NCI-H774 (cell line): ENCODE data around the gene PITPNM1.
"Not testable (repeated sequence)": the region's sequence is repeated elsewhere in the genome, so short reads cannot be mapped to it uniquely, and the experiment has no call there.

Experiments used
- DNase-seq: peaks from one replicate; lab custom pipeline; 2025; lab: John Stamatoyannopoulos, UW

PITPNM1 gene

DNA sequence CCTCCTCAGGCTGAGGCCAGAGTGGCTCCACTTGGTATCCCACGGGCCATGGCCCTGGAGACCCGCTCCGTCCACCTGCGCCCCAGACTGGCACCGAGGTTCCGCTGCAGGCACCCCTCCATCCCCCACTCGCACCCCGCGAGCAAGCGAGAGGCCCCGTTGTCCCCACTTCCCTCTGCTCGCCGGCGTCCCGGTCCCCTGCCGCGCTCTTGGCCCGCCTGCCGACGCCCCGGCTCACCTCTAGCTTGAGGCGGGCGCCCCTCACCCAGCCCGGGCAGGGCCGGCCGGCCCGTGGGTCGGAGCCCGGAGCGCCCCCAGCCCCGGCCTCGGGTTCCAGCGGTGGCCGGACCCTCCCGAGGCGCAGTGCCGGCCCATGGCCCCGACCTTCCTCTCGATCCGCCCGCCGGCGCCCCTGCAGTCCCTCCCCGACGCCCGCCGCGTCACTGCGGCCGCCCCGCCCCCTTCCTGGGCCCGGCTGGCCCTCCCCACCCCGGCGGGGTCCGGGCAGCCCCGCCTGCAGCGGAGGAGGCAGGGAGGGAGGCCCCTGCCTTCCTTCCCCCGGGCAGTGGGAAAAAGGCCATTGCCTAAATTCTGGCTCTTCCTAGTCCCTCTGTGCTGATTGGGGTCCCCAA lies at the start of gene PITPNM1:
PITPNM1 (minus strand) TSS at position 414 of the 632 bp plus-strand sequence. CDS start 1,183 bp downstream, outside the sequence.
- peak; percentile 27 for DNase-seq

DNA sequence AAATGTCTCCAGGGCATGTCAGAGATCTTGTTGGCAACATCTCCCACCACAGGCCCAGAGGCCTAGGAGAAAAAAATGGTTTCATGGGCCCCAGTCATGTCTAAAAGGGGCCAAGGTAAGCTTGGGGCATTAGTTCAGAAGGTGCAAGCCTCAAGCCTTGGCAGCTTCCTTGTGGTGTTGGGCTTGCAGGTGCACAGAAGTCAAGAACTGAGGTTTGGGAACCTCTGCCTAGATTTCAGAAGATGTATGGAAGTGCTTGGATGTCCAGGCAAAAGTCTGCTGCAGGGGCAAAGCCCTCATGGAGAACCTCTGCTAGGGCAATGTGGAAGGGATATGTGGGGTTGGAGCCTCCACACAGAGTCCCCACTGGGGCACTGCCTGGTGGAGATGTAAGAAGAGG lies 46.5 kb upstream of the PITPNM1 start:
- DNase-seq, result not testable (repeated sequence)

DNA sequence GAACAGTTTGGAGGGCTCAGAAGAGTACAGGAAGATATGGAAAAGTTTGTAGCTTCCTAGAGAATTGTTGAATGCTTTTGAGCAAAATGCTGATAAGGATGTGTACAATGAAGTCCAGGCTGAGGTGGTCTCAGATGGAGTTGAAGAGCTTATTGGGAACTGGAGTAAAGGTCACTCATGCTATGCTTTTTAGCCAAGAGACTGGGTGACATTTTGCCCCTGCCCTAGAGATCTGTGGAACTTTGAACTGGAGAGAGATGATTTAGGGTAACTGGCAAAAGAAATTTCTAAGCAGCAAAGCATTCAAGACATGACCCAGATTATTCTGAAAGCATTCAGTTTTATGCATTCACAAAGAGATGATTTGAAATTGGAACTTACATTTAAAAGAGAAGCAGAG lies 46.0 kb upstream of the PITPNM1 start:
- no peak for DNase-seq

DNA sequence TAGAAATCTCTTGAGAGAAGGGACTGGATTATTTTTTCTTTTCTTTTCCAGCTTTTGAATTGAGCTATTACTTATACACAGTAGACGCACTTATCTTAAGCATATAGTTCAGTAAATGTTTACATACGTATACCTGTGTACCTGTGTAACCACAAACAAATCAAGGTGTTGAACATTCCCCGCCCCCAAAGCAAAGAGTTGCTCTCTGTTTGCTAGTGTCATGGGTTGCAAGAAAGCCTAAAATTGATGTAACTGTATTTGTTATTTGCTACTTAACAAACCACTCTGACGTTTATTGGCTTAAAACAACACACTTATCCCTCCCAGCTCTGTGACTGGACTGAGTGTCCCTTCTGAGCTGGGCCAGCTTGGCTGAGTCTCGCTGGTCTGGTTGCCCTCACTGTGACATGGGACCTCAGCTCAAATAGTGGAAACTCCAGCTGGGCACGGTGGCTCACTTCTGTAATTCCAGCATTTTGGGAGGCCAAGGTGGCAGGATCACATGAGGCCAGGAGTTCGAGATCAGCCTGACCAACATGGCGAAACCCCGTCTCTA lies 43.5 kb upstream of the PITPNM1 start:
- DNase-seq, result peak; percentile 9

DNA sequence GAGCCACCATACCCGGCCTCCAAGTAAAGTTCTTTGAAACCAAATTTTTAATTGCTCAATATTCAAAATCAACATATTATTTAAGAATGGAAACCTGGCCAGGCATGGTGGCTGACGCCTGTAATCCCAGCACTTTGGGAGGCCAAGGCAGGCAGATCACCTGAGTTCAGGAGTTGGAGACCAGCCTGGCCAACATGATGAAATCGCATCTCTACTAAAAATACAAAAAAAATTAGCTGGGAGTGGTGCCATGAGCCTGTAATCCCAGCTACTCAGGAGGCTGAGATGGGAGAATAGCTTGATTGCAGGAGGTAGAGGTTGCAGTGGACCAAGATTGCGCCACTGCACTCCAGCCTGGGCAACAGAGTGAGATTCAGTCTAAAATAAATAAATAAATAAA lies 42.9 kb upstream of the PITPNM1 start:
- not testable (repeated sequence) for DNase-seq

DNA sequence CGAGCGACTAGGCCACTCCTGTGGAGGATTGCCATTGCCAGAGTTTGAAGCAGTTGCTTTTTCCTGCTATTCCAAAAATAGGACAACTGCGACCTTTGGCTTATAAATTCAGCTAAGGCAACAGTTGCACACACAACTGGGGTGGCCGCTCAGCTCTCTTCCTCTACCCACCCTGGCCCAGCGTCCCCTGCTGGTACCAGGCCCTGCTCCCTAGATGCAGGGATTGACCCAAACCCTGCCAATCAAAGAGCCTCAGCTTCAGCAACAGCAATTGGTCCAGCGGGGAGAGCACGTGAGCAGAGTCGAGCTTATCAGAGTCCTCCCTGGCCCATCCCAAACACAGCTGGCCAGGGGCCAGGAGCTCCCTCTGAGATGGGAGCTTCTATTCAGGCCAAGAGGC lies 40.1 kb upstream of the PITPNM1 start:
- no peak for DNase-seq

DNA sequence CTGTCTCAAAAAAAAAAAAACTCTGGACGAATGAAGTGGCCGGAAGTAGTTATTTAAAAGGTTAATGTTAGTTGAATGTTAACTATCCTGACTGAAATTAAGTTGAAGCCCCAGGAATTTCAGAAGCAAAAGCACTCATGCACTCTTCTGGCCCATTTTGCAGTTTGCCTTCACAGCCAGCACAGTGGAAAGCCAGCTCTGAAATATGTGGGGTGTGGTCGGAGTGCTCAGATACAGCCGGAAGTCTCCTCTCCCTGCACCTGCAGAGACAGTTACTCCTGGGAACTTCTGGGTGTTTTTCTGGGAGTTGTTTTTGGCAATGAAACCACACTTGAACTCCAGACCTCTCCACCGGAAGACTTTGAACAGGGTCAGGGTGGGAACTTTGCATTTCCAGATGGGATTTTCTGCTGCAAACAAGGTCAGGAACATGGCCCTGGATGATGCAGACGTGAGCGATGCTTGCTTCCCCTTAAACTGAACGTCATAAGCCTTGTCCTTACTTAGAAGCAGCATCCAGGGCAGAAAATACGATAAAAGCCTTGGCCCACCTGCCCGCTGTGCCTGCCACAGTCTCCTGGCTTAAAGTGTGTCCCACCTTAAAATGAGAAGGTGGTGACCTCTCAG lies 39.6 kb upstream of the PITPNM1 start:
- no peak for DNase-seq

DNA sequence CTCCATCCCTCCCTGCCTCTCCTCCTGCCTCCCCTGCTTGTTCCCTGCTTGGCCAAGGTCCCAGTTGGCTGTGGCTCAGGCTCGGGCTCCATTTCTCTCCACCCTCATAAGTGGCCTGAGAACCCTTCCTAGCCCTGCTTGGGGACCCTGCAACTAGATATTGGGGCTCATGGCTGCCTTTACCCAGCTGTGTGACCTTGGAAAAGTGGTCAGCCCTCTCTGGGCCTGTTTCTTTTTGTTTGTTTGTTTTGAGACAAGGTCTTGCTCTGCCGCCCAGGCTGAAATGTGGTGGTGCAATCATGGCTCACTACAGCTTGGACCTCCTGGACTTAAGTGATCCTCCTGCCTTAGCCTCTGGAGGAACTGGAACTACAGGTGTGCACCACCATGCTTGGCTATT lies 38.4 kb upstream of the PITPNM1 start:
- no peak for DNase-seq

DNA sequence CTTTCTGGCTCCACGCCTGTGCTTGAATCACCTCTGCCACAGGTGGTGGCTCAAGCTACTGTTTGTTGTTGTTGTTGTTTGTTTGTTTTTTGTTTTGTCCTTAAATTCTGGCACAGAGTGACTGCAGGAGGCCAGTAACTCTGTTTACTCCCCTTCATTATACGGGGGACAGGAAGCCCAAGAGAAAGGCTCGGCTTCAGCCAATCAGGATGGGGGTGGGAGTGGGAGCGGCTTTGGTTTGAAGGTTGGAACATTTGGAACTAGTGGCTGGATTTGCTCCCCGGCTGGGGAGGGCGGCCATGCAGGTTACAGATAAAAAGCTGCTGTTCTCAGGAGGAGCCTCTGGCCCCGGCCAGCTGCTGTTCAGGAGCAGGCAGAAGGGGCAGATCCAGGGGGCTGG lies 37.8 kb upstream of the PITPNM1 start:
- DNase-seq, result no peak

DNA sequence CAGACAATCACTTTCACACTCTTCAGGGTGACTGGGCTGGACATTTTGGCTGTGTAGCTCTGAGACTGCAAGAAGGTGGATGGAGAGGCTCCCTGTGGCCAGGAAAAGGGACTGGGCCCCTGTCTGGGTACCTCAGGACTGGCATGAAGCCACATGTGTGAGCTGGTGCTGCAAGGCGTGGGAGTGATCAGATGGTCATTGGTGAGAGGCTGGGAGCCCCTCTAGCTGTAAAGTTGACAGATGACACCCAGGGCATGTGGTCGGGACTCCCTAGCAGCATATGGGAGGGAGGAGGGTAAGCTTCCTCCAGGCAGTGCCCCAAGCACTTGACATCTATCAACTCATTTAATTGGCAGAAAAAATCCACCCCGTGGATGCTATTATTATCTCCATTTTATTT lies 37.0 kb upstream of the PITPNM1 start:
- DNase-seq, result no peak

DNA sequence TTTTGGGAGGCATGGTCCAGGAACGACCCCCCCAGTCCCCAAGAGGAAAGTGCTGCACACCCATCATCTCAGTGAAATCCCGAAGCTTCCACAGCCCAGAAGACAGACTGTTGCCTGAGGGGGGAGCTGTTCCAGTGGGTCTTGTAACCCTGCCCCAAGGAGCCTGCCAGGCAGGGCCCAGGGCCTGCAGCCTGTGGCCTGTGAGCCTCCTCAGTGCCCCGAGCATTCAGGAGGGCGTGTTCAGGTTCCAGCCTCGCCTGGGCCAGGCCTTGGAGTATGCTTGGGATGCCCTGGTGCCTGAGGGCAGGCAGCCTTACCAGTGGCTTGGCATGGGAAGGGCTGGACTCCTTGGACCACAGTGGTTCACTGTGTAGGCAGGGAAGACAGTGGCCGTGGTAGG lies 36.0 kb upstream of the PITPNM1 start:
- no peak for DNase-seq

DNA sequence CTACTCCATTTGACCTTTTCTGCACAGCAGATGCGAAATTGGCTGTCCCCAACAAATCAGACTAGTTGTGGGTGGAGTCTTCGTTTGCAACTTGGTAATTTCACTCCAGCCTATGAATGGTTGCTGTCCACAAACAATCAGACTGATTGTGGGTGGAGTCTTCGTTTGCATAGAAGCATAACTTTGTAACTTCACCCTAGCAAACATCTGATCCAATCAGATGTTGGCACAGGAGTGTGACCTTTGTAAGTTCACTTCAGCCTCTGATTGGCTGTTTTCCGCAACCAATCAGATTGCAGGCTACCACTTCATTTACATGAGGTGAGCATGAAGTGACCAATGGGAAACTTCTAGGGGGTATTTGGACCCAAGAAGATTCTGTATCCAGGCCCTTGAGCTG lies 34.4 kb upstream of the PITPNM1 start:
- DNase-seq, result no peak

DNA sequence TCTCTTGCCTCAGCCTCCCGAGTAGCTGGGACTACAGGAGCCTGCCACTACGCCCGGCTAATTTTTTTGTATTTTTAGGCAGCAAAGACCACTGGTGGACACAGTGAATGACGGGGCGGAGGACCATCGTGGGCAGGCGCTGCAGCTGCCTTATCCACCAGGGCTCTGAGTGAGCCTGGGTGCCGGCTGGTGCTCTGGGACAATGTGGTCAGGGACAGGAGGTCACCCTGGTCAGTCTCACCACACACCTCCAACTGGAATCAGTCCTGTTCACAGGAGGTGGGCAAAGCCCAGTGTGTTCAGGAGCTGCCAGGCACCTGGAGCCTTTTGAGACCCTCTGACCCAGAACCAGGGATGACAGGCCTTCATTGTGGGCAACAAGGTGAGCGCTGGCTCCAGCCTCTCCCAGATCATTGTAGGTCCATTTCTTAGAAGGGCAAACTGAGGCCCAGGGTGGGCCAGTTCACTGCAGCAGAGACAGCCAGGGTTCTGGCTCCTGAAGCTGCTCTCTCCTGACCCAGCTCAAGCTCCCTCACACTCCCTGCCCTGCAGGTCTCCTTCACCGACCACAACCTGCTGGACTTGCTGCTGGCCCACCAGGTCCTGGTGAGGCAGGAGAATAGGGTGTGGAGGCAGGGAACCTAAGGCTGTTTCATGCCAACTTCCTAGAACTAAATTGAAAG lies 33.8 kb upstream of the PITPNM1 start:
- DNase-seq, result no peak

DNA sequence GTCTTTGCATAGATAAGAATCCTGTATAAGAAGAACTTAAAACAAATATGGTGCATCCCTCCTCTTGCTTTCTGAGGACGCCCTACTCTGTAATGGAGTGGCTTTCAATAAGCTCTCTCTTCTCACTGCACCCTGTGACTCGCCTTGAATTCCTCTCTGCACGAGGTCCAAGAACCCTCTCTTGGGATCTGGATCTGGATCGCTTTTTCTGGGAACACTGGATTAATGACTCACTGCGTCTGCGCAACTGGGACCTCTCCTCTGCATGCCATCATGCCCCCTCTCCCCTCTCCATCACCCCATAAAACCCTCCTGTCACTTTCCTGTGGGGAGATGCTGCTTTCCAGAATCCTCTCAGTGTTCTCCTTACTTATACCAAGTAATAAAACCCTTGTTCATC lies 33.1 kb upstream of the PITPNM1 start:
- DNase-seq, result no peak

DNA sequence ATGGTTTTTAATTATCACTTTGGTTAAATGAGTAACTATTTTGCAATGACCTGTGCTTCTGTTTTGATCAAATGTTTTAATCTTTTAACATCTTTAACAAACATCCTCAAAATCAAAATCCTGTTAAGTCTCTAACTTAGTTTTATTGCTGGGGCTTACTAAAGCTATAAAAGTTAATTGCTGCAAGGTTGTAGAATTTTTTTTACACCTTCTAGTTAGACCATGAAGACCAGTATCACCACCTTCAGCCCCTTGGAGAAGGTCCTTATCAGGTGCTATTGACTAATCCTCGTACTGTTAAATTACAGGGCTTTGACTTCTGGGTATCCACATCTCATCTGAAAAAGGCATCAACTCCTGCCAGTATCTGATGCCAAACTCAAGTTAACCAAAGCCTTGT lies 30.4 kb upstream of the PITPNM1 start:
- no peak for DNase-seq

DNA sequence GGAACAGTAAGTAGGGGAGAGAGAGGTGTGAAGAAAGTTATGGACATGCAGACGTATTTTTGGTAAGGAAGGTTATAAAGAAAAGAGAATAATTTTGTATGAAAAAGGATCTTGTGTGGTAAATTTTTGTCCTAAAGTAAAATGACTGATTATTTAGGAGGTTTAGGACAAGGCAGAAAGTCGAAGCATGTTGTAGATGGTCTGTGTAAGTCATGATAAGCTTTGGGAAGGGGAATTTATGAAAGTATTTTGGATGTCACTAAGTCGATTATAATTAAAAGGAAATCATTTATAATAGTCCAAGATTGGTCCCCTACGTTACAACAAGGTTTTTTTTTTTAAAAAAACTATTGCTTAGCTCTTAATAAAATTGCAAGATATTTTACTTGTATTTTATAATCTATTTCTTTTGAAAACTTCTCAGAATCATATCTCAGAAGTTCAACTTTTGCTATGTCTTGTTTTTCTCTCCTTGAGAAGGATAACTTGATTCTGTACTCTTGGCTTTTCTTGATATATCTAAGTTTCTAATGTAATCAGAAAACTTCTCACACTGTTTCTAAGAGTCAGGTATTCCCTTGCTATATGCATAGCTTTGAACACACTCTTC lies 29.0 kb upstream of the PITPNM1 start:
- DNase-seq, result no peak

DNA sequence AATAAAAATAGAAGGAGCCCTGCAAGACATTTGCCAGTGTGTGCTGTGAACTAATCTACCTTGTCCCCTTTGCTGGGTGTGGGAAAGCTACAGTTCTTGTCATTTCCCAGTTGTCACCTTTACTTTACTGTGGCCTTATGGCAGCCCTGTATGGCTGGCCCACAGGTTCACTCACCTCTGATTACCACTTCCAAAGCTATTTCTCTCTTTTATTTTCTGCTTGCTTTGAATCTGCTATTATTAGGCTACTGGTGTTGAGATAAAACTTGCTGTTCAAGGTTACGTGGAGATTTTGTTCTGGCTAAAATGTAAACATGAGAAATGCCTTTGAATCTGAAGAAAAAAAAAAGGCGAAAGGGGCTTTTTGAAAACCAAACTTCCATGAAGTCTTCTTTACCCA lies 27.7 kb upstream of the PITPNM1 start:
- DNase-seq, result no peak

DNA sequence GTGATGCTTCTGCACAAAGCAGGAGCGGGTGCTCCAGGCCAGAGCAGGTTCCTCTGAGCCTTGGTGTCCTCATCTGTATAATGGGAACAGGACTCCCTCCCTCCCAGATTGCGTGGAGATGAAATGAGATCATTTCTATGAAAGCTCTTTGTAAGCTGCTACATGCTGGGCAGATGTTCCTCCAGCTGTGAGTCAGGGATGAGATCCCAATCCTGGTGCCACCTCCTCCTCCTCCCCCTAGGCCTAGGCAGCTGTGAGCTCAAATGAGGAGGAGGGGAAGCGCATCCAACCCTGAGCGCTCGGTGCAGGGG lies 25.1 kb upstream of the PITPNM1 start:
- DNase-seq, result no peak

DNA sequence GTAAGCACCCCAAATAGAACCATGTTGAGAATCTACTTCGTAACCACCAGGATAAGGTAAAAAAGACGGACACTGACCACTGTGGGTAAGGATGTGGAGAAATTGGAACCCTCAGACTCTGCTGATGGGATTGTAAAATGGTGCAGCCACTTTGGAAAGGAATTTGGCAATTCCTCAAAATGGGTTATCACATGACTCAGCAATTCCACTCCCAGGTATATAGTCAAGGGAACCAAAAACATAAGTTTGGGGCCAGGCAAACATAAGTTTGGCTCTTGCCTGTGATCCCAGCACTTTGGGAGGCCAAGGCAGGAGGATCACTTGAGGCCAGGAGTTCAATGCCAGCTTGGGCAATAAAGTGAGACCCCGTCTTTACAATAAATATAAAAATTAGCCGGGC lies 23.2 kb upstream of the PITPNM1 start:
- no peak for DNase-seq

DNA sequence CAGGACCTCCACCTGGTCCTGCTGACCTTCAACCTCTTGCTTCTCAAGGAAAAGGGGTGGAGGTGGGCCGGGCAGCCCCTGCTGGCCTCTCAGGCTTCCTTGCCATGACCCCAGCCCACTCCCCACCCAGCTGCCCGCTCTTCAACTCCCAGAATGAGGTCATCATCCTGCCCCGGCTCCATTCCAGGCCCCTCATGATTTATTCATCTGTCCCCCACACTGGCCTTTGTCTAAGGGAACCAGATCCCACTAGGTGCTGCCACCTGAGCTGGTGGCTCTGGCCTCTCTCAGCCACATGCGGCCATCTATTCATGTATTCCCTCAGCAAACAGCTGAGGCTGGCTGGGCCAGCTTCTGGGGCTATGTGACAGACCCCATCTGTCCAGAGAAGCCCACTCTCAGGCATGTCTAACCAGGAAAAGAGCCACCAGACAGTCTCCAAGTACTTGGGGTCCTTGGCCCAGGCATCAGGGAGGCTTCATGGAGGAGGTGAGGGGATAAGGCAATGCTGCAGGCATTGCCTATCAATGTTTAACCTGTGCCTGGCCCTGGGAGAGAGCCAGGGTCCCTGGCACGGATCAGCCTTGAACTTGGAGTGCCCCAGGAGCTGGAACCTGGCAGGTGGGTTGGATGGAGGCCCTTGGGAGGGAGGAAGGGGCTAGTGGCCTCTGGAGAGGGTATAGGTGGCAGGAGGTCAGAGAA lies 20.3 kb upstream of the PITPNM1 start:
- no peak for DNase-seq

DNA sequence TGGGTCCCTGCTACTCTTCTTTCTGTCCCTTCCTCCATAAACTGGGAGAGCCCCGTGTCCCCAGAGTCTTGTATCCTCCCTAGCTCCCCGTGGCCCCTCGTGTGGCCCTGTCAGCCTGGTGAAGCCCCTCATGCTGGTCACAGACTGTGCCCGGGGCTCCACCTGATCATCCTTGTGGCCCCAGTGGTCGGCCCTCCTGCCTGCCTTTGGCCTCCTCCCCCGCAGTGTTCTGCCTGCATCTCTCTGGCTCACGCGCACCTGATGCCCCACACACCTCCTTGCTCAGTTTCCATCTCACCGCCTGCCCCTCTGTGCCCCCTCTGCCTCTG lies 19.3 kb upstream of the PITPNM1 start:
- DNase-seq, result no peak
